Mesodermal cell (in vitro differentiated cells): Measurements from ENCODE around the gene OR6V1.

Source experiments
- H3K27ac ChIP-seq: 2 replicates; pipeline ENCODE4 v1.7.0; 2013; ENCODE audit warnings: mild to moderate bottlenecking, low read depth, low read length, moderate library complexity; ENCODE audit not compliant: severe bottlenecking
- H3K36me3 ChIP-seq: 2 replicates; pipeline ENCODE4 v1.7.1; 2013; ENCODE audit warnings: mild to moderate bottlenecking, low read length, moderate library complexity; ENCODE audit not compliant: control insufficient read depth, insufficient read depth
- H3K4me1 ChIP-seq: one replicate; pipeline ENCODE4 v1.7.1; 2013; ENCODE audit warnings: mild to moderate bottlenecking, low read length; ENCODE audit not compliant: insufficient read depth, control insufficient read depth, poor library complexity, severe bottlenecking
- H3K4me3 ChIP-seq: 2 replicates; pipeline ENCODE4 v1.7.0; 2013; ENCODE audit warnings: low read length, control low read depth, mild to moderate bottlenecking; ENCODE audit not compliant: insufficient read depth, poor library complexity, severe bottlenecking; ENCODE audit errors: extremely low read depth
- H3K9me3 ChIP-seq: 2 replicates; pipeline ENCODE4 v1.7.1; 2013; ENCODE audit warnings: mild to moderate bottlenecking, low read length, moderate library complexity; ENCODE audit not compliant: control insufficient read depth
- WGBS, 2 experiments: methylation state at CpG; one replicate each; pipeline ENCODE4 v1.1.5; 2013; ENCODE audit warnings: missing lambda C conversion rate in 2 of 2; ENCODE audit not compliant: insufficient coverage in 2 of 2; 5-methylcytosine and 5-hydroxymethylcytosine counted together

The OR6V1 gene

GRCh38 chr7:143042790-143043271 is 9.3 kb upstream of the OR6V1 start:
- H3K27ac ChIP-seq, result peak overlapping the region; percentile 76
- no peaks in the 10 kb centered on the region for H3K36me3 ChIP-seq
- H3K4me1 ChIP-seq, result peaks cover 12% of the 10 kb centered on the region
- WGBS, 2 experiments, result 62 to 80% methylated on average over 3 to 4 of the region's 6 CpGs
- H3K9me3 ChIP-seq, result no peaks in the 10 kb centered on the region
- no peak overlapping the region for H3K4me3 ChIP-seq

GRCh38 chr7:143043391-143043790 is 8.8 kb upstream of the OR6V1 start:
- Histone ChIP-seq H3K4me3 (no peak overlapping the region), H3K9me3 (no peaks in the 10 kb centered on the region), H3K4me1 (peaks cover 12% of the 10 kb centered on the region), H3K36me3 (no peaks in the 10 kb centered on the region), H3K27ac (no peak overlapping the region)
- no CpG with 5 or more reads among the region's 2 CpGs for WGBS, 2 experiments

- WGBS, 2 experiments, result 87 to 100% methylated on average over 1 to 2 of the region's 3 CpGs
- no peaks in the 10 kb centered on the region for H3K9me3 ChIP-seq
- no peak overlapping the region for H3K27ac ChIP-seq
- H3K4me1 ChIP-seq, result peaks cover 12% of the 10 kb centered on the region
- H3K4me3 ChIP-seq, result no peak overlapping the region
- no peaks in the 10 kb centered on the region for H3K36me3 ChIP-seq
These were observed 5.7 kb upstream of the OR6V1 start for GRCh38 chr7:143046426-143046851.

- Histone ChIP-seq H3K27ac (no peak overlapping the region), H3K9me3 (no peaks in the 10 kb centered on the region), H3K36me3 (no peaks in the 10 kb centered on the region), H3K4me1 (peaks cover 11% of the 10 kb centered on the region), H3K4me3 (no peak overlapping the region)
- 80% methylated on average over 1 of the region's 2 CpGs; no CpG with 5 or more reads in 1 of the 2 experiments for WGBS, 2 experiments
These were observed 4.8 kb upstream of the OR6V1 start for GRCh38 chr7:143047326-143047725.

- H3K4me1 ChIP-seq, result peaks cover under 1% of the 10 kb centered on the region
- H3K36me3 ChIP-seq, result no peaks in the 10 kb centered on the region
- no peaks in the 10 kb centered on the region for H3K9me3 ChIP-seq
- no peak overlapping the region for H3K27ac ChIP-seq
- no peak overlapping the region for H3K4me3 ChIP-seq
These were observed 3.3 kb upstream of the OR6V1 start for GRCh38 chr7:143048827-143049226.

- Histone ChIP-seq H3K9me3 (no peaks in the 10 kb centered on the region), H3K4me3 (no peak overlapping the region), H3K36me3 (no peaks in the 10 kb centered on the region), H3K27ac (no peak overlapping the region), H3K4me1 (no peaks in the 10 kb centered on the region)
- 78% methylated on average over 1 to 2 of the region's 4 CpGs for WGBS, 2 experiments
These were observed 2.8 kb upstream of the OR6V1 start for GRCh38 chr7:143049362-143049761.

- Histone ChIP-seq H3K4me1 (no peaks in the 10 kb centered on the region), H3K27ac (no peak overlapping the region), H3K9me3 (no peaks in the 10 kb centered on the region), H3K4me3 (no peak overlapping the region), H3K36me3 (no peaks in the 10 kb centered on the region)
- WGBS, 2 experiments, result 77 to 81% methylated on average over 6 of the region's 9 CpGs
These were observed 1.2 kb upstream of the OR6V1 start for GRCh38 chr7:143050931-143051330.

GRCh38 chr7:143054621-143055020 is 2.5 kb downstream of the OR6V1 start:
- no peaks in the 10 kb centered on the region for H3K9me3 ChIP-seq
- H3K27ac ChIP-seq, result no peak overlapping the region
- no peaks in the 10 kb centered on the region for H3K4me1 ChIP-seq
- no peaks in the 10 kb centered on the region for H3K36me3 ChIP-seq
- no peak overlapping the region for H3K4me3 ChIP-seq
- 86% methylated on average over 1 of the region's 3 CpGs; no CpG with 5 or more reads in 1 of the 2 experiments for WGBS, 2 experiments

GRCh38 chr7:143055754-143056153 is 3.6 kb downstream of the OR6V1 start:
- H3K36me3 ChIP-seq, result no peaks in the 10 kb centered on the region
- no peaks in the 10 kb centered on the region for H3K9me3 ChIP-seq
- H3K27ac ChIP-seq, result no peak overlapping the region
- H3K4me3 ChIP-seq, result no peak overlapping the region
- no peaks in the 10 kb centered on the region for H3K4me1 ChIP-seq

- WGBS, 2 experiments, result 74 to 87% methylated on average over 2 to 3 of the region's 3 CpGs
These were observed 11.6 kb downstream of the OR6V1 start for GRCh38 chr7:143063741-143064140.

GRCh38 chr7:143068446-143068845 is 16.3 kb downstream of the OR6V1 start:
- Histone ChIP-seq H3K9me3 (no peaks in the 10 kb centered on the region), H3K4me1 (no peaks in the 10 kb centered on the region), H3K4me3 (no peak overlapping the region), H3K27ac (no peak overlapping the region), H3K36me3 (no peaks in the 10 kb centered on the region)
- WGBS, 2 experiments, result 75 to 94% methylated on average over 2 of the region's 2 CpGs

More at GRCh38 chr7:143063741-143064140, 11.6 kb downstream of the OR6V1 start:
- no peaks in the 10 kb centered on the region for H3K9me3 ChIP-seq
- H3K27ac ChIP-seq, result no peak overlapping the region
- H3K4me1 ChIP-seq, result peaks cover 4% of the 10 kb centered on the region
- H3K36me3 ChIP-seq, result no peaks in the 10 kb centered on the region
- no peak overlapping the region for H3K4me3 ChIP-seq
